ENCODE results near the gene ISG20.

Gene ISG20

GRCh38 chr15:88684345-88684744 lies 45.5 kb downstream of the ISG20 start:
- no peak for DNase-seq (ENCODE audit: low read depth in 3 of 3, low spot score in 1 of 3)

GRCh38 chr15:88686166-88686565 lies 47.4 kb downstream of the ISG20 start:
- DNase-seq (ENCODE audit: low read depth in 3 of 3, low spot score in 1 of 3): no peak

- DNase-seq (ENCODE audit: low read depth in 3 of 3, low spot score in 1 of 3): no peak
Observed at GRCh38 chr15:88688394-88688933, 49.6 kb downstream of the ISG20 start.

- DNase-seq (ENCODE audit: low read depth in 3 of 3, low spot score in 1 of 3): no peak
Observed at GRCh38 chr15:88690331-88690730, 51.5 kb downstream of the ISG20 start.

GRCh38 chr15:88693191-88693590 lies 54.4 kb downstream of the ISG20 start:
- DNase-seq (ENCODE audit: low read depth in 3 of 3, low spot score in 1 of 3): no peak

GRCh38 chr15:88695101-88695500 lies 56.3 kb downstream of the ISG20 start:
- no peak for DNase-seq (ENCODE audit: low read depth in 3 of 3, low spot score in 1 of 3)

GRCh38 chr15:88695691-88696251 lies 57.0 kb downstream of the ISG20 start:
- DNase-seq (ENCODE audit: low read depth in 3 of 3, low spot score in 1 of 3): no peak

GRCh38 chr15:88696254-88696653 lies 57.4 kb downstream of the ISG20 start:
- DNase-seq (ENCODE audit: low read depth in 3 of 3, low spot score in 1 of 3): no peak

GRCh38 chr15:88697276-88697675 lies 58.5 kb downstream of the ISG20 start:
- no peak for DNase-seq (ENCODE audit: low read depth in 3 of 3, low spot score in 1 of 3)

GRCh38 chr15:88699861-88700260 lies 61.0 kb downstream of the ISG20 start:
- no peak for DNase-seq (ENCODE audit: low read depth in 3 of 3, low spot score in 1 of 3)

GRCh38 chr15:88700716-88701115 lies 61.9 kb downstream of the ISG20 start:
- no peak for DNase-seq (ENCODE audit: low read depth in 3 of 3, low spot score in 1 of 3)

GRCh38 chr15:88701561-88702095 lies 62.8 kb downstream of the ISG20 start:
- no peak for DNase-seq (ENCODE audit: low read depth in 3 of 3, low spot score in 1 of 3)

GRCh38 chr15:88702983-88703382 lies 64.2 kb downstream of the ISG20 start:
- DNase-seq (ENCODE audit: low read depth in 3 of 3, low spot score in 1 of 3): no peak

GRCh38 chr15:88703533-88703932 lies 64.7 kb downstream of the ISG20 start:
- DNase-seq (ENCODE audit: low read depth in 3 of 3, low spot score in 1 of 3): no peak

GRCh38 chr15:88704791-88705768 lies 66.3 kb downstream of the ISG20 start:
- no peak for DNase-seq (ENCODE audit: low read depth in 3 of 3, low spot score in 1 of 3)

- DNase-seq (ENCODE audit: low read depth in 3 of 3, low spot score in 1 of 3): no peak
Observed at GRCh38 chr15:88705769-88706165, 67.0 kb downstream of the ISG20 start.

All from stimulated activated CD4-positive, alpha-beta T cell treated with anti-CD3 and anti-CD28 coated beads, TNF-alpha, amount 100 ng/mL, for 1 hour (primary cell).